GM18909 (cell line): ENCODE results near the gene FH.

ENCODE experiments used
- ATAC-seq: cut with Tn5 transposase; IDR thresholded peaks from one replicate; pipeline ENCODE4 v1.9.1; 2021; ENCODE audit warnings: mild to moderate bottlenecking; ENCODE audit not compliant: unreplicated experiment, poor library complexity

FH gene

DNA sequence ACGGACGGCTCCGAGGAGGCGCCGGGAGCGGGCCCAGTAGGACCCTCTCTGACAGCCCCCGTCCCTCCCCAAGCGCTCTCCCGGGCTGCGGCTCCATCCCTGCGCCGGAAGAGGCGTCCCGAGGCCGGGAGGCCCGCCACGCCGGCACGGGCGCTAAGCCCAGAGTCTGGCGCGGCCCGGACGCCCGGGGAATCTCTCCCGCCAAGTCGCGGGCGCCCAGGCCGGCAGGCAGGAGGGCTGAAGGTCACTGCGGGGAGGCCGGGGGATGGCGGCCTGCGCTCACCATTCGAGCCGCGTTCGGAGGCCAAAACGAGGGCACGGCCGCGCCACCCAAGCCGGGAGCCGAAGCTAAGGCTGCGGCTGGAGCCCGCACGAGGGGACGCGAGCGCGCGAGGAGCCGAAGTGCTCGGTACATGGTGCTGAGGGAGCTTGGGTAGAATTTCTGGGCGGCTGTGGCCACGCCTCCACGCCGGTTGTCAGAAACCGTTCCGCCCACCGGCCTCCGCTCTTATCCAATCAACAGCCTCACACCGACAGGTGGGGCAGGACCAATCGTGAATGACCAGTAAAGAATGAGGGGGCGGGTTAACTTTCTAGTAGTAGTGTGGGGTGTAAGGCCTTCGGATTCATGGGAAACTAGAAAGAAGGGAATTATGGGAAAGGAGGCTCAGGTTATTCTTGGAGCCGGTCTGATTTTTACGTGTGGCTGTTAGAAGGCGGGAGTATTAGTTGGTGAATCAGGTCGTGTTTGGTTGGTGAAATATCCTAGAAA lies at the start of gene FH:
FH (minus strand) TSS at position 448 of the 772 bp plus-strand sequence; CDS start at position 415, 33 bp downstream.
- ATAC-seq = peak; percentile 98

DNA sequence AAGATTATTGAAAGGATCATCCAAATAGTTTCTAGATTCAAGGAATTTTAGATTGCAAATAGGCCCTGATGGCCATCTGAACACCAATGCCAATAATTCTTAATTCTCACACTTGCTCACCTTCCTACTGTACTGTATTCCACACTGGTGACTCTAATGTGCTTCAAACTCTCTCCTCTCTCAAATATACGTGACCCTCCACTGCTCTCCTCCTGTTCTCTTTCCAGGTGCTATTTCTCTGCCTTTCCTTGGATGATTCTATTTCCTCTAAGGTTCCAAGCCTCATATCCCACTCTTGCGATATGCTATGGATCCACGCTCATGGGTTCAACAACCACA lies 41.3 kb upstream of the FH start:
- ATAC-seq = no peak

DNA sequence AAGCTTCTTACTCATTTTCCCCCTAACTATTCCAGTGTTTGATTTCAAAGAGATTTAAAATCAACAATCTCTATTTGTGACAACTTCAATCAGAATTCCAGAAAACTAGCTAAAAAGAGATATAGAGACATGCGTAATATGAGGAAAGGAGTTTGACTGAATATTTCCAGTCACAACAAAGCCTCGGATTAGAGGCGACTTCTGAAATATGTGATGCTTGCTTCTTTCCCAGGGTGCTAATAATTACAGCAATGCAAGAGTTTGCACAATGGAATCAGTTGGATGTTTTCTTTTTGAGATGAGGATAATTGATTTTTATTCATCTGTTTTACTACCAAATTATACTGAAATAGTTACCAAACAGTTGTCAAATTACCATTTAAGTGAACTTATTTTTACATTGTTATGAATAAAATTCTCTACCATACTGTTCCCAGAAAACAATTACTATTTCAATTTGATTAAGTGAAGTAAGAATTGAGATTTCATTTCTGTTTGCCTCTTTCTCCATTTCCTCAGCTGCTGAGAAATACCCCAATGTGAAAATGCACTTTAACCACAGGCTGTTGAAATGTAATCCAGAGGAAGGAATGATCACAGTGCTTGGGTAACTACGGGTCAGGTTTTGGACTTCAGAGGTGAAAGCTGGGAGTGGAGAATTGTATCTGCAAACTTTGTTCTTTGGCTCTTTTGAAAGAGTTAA lies 40.7 kb upstream of the FH start:
- ATAC-seq = no peak

DNA sequence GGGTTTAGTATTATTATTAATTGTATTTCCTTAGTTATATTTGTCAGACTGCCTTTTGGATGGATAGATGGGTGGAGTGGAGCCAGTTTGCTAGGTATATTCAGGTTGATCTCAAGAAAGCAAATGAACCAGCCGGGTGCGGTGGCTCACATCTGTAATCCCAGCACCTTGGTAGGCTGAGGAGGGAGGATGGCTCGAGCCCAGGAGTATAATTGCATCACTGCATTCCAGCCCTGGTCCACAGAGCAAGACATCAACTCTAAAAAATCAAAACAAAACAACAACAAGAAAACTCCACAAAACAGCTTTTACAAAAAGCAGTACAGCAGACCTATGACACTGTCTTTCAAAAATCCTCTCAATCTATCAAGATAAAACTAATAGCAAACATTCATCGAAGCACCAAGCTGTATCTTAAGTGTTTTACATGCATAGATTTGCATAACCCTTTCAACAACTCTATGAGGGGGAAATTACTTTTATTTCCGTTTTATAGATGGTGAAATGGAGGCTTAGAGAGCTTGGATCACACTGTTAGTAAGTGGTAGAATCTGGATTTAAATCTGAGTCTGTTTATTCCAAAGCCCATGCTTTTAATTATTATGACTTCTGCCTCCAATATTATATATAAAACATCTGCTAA lies 38.1 kb upstream of the FH start:
- ATAC-seq = no peak

DNA sequence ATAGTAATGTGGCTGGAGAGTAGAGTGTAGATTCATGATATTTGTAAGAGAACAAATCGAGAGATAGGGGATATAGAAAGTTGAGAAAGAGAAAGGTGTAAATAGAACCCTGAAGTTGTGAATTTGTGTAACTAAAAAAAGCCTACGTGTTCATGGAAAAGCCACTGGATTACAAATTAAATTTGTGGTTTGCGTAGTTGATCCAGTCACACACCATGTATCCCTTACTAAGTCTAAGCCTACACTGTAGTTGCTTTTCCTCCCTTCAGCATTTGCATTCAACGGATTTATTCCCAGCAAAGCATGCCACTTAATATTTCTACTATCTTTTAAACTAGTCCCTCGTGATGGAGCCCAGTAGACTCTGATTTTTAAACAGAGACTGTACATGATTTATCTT lies 37.5 kb upstream of the FH start:
- no peak for ATAC-seq

DNA sequence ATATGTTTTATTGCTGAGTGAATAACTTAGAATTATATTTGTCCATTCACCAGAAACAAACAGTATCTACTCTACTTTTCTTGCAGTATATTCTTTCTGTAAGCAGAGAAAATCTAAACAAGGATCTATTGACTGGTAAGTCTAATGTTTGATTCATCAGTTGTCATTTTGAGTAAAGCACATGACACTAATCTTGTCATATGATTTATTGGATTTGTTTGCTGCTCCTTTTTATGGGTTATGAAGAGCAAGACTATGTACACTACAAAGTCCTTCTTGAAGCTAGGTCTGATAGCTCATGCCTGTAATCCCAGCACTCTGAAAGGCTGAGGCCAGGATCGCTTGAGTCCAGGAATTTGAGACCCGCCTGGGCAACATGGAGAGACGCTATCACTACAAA lies 36.0 kb upstream of the FH start:
- no peak for ATAC-seq

DNA sequence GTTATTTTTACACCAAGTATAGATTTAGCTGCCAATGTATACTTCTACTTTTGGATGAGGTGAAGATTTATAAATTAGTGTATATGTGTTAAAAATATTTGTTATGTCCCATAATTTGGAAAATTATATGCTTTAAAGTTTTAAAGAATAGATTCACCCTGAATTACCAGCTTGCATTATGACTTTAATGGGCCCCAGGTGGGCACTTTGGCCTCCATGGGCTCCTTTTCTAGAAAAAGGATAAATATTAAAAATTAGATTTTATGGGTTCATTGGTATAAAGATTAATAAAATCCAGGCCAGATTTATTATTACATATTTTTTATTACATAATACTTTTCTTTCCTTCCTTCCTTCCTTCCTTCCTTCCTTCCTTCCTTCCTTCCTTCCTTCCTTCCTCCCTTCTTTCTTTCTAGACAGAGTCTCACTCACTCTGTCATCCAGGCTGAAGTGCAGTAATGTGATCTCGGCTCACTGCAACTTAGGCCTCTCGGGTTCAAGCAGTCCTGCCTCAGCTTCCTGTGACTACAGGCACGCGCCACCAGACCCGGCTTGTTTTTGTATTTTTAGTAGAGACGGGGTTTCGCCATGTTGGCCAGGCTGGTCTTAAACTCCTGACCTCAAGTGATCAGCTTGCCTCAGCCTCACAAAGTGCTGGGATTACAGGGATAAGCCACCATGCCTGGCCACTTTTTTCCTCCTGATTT lies 34.5 kb upstream of the FH start:
- no peak for ATAC-seq

DNA sequence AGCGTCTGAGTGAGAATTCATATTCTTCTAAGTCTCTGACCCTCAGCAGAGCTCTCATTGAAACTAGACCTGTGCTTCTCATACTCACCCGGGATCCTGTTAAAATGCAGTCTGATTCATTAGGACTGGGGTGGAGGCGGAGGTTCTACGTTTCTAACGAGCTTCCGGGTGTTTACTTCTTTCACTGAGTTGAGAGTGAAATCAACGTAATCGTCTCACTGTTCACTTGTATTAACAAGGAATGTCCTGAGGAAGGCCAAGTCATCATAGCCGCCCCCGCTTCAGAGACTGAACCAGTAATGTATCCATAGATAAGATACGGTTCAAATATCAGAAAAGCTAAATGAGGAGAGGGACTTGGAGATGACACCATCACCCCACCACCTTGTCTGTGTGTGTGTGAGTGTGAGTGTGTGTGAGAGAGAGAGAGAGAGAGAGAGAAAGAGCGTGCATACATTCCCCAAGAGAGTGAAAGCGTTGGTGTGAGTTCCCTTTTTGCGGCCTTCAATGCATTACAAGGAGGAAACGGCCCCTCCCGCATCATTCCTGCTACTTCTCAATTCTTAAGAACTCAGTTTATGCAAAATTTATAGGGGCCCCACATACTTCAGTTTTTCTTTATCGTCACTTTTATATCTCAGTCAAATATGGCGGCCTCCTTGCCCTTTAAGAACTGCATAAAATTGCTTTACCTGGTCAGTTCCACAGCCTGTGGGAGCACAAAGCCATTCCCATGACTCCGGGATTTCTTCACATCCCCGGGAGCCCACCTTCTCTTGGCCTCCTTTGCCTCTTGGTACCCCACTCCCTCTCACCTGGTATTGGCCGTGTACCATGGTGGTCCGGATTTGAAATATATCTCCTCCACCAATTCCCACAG lies 32.4 kb upstream of the FH start:
- peak; percentile 89 for ATAC-seq

DNA sequence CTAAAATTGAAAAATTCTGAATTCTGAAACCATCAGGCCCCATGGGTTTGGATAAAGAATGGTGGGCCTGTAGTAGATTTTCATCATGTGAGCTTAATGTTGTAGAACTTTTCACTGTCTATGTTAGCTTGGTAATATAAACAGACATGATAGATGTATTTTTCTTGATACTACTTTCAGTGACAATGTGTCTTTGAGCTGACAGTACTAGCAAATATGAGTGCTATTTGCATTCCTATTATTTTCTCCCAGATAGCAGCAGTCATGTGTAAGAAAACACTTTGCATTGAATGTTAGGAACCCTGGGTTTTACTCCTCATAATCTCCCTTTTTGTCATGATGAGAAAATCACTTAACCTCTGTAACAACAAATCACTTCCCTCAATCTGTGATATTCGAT lies 30.8 kb upstream of the FH start:
- ATAC-seq = no peak

DNA sequence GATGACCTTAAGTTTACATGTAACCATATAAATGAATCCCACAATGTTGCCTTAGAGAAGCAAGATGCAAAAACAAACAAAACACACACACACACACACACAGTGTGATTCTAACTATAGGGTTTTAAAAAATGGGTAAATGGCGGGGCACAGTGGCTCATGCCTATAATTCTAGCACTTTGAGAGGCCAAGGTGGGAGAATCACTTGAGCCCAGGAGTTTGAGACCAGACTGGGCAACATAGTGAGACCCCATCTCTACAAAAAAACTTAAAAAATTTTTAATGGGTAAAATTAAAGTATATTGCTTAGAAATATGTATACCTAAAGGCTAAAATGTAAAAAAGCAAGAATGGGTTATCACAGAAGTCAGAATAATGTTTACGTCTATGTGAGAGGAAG lies 28.5 kb upstream of the FH start:
- ATAC-seq = no peak

DNA sequence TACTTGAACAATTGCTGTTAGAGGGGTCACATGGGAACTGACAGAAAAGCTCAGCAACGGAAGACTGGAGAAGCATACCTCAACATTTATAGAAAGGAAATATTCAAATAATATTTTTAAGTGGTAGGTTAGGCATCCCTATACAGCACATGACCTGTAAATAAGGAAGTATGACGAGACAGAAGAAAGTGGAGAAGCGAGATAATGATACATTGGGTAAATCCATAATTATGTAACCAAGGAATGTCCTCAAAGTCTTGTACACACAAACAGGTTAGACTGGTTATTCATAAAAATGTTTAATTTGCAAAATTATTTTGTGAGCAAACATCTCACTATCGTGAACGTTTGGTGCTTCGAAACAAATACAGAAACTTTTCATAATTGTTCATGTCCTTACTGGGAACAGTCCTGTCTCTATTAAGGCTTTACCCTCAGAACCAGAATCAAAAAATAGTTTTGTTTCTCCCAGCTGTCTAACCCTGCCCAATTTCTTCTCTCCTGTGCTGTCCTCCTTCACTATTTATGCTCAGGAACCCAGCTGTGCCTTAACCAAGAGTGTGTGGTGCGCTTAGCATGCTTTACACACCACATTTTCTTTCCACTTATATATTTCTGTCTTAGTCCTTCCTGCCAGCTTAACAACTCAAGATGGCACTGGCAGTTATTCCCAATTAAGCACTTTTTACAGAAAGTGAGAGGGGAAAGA lies 22.8 kb upstream of the FH start:
- no peak for ATAC-seq

DNA sequence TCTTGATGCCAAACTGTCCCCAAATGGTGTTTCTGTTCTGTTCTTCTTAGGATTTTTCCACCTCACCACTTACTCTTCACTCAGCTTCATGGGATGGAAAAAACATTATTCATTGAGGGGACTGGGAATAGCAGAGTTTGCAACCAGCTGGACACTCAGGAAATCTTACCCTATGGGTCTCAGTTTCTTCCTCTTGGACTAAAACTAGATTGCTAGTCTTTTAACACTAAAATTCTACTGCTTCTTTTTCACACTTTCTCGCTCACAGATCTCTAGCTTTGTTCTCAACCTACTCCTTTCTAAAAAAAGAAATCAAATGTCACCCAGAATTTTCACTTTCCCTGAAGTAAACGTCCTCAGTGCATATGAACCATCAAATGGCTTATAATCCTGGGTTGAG lies 17.4 kb upstream of the FH start:
- ATAC-seq = no peak

DNA sequence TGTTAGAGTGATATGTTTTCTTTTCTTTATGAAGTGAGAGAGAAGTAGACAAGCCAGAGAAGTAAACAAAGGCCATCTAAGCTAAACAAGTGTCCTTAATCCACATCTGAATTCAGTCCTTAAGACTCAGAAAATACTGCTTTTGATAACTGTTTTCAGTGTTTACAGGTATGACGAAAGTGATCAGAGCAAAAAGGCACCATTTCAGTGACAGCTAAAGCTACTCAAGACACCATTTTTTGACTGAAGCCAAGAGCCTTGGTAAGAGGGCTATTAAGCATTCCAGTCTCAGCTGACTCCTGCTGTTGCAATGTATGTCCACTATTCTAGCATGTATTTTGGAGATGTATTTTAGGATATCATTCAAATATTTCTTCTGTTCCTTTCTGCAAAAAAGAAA lies 16.7 kb upstream of the FH start:
- ATAC-seq = no peak

DNA sequence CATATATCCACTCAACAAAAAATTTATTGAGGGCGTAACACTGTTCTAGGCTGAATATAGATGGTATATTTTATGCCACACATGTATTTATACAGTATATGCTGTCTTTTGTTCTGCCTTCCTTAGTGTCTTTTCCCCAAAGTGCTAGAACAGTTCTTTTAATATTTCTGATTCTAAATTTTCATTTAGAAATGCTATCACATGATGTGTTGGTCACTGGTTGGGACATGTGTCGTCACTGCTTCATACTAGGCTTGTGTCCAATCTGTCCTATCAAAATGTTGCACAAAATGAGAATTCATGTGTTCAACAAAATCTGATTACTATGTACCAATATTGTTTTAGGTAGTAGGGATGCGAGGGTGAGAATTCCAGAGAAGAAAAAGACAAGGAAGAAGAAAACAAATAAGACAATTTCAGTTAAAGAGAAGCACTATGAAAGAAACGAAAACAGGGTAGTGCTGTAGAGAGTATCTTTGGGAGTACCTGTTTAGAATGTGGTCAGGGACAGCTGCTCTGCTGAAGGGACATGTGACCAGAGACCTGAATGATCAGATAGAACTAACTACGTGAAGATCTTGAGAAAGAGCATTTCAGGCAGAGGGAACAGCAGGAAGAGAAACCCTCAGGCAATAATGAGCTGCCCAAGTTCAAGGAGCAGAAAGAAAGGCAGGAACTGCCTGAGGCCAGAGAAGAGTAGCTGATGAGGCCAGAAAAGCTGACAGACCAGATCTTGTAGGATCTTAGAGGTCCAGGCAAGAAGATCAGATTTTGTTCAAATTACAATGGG lies 14.0 kb upstream of the FH start:
- ATAC-seq = peak; percentile 39

DNA sequence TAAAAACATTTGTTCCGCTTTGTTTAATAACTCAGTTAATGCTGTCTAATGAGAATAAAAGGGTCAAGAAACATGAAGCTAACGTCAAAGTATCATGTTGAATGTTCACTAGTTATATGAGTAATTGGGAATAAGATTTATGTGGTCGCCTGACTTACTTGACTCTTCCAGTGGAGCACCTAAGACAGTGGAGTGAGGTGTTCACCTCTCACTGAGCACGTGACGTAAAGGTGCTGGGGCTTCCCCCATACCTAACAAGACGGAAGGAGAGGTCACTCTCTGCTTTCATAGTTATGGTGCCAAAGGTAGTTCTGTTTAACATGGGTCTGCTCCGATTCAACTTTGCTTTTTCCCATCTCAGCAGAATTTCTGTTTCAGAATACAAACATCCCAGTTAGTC lies 13.3 kb upstream of the FH start:
- ATAC-seq = peak; percentile 71

DNA sequence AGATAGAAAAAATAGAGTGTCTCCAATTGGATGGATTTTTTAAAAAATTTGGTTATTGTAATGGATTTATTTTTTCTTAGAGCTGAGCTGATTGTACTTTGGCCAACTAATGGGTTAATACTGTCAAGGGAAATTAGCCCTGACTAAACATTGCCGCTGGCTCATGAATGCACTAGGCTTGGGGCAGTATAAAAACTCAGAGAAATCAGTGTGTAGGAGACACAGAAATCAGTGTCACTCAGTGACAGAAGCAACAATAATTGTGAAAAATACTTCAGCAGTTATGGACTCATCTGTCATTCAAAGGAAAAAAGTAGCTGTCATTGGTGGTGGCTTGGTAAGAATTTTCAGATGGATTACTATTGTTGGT lies 12.6 kb upstream of the FH start, which contains the start of gene KMO:
KMO (plus strand) TSS at position 217 of the 370 bp plus-strand sequence; CDS start at position 284, 67 bp downstream.
- ATAC-seq = peak; percentile 39

DNA sequence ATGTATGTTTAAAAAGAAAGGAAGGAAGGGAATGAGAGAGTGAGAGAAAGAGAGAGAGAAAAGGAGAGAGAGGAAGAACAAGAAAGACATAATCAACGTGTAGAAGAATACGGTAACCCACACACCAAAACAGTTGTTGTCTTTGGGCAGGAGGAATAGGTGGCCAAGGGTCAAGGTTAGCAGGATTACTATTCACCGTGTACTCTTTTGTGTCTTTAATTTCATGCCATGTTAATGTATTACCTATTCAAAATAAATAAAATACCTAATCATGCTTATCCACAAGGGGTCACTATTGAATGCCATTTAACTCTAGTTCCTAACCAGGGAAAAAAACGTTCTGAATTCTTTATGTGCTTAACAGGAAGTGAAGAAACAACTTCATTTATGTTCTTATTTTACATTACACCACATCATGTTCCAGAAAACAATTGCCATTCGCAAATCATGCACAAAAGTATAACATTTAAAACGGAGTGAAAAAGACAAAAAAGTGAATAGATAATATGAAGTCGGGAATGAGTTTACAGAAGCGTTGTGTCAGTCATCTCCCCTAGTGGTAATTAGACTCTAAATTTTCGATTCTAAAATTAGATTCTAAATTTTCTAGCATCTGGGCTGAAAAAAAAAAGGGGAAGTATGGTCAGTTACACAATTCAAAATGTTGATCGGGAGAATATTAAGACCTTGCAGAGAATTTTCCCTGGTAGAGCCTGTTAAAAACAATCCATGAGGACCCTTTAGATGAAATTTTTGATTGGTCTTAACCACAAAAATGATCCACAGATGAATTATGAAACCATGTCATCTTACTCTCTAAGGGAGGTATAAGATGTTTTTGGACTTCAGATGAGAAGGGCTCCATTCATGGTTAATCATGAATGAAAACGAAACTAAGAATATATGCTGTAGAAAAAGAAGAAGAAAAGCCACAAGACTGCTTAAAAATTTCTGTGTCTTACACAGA lies 11.9 kb upstream of the FH start:
- peak; percentile 72 for ATAC-seq
